ENCODE data around the gene TRAM1L1. TPM values are rescaled to one million over a fixed set of nuclear protein-coding genes. Genes with fewer than 3 reads are reported as not detected.
A peak's percentile ranks its signal among the peaks of the same experiment; 100 is the strongest.

Gene TRAM1L1
- total RNA-seq (not detected), polyA plus RNA-seq (not detected)

GRCh38 chr4:117084866-117085701 lies at the start of gene TRAM1L1:
Gene TRAM1L1, minus strand, starts transcription at chr4:117085576. Its CDS starts 183 bp downstream, at chr4:117085393.
- peaks cover 0 to 20% (median 4%) of the 10 kb centered on the region in 5 donors for H3K9me3 Mint-ChIP-seq
- Histone ChIP-seq H3K4me3 (ENCODE audit: low read length) (no peak within 1 kb of the TSS), H3K36me3 (ENCODE audit: insufficient read depth, low read length) (no peaks in the 10 kb centered on the region), H3K27ac (ENCODE audit: low read depth, low read length) (no peak within 1 kb of the TSS), H3K9me3 (ENCODE audit: low read length) (no peaks in the 10 kb centered on the region), H3K4me1 (ENCODE audit: insufficient read depth, low read length) (no peaks in the 10 kb centered on the region), H3K27me3 (ENCODE audit: insufficient read depth, low read length, poor library complexity, severe bottlenecking) (no peaks in the 10 kb centered on the region)
- H3K4me3 Mint-ChIP-seq = no peak within 1 kb of the TSS
- H3K36me3 Mint-ChIP-seq = no peaks in the 10 kb centered on the region
- H3K4me1 Mint-ChIP-seq = peaks cover 0 to 4% (median 0%) of the 10 kb centered on the region in 3 donors
- POLR2A ChIA-PET = no interaction called here
- CTCF ChIA-PET = no interaction called here
- peaks cover 2 to 4% of the 10 kb centered on the region in 2 donors for H3K27me3 Mint-ChIP-seq
- DNase-seq = no peak
- no peak within 1 kb of the TSS for H3K27ac Mint-ChIP-seq

GRCh38 chr4:117134386-117134785 lies 49.0 kb upstream of the TRAM1L1 start:
- POLR2A ChIA-PET = no interaction called here
- Mint-ChIP-seq H3K27ac (no peak overlapping the region), H3K9me3 (peaks cover 5 to 15% (median 9%) of the 10 kb centered on the region in 5 donors), H3K36me3 (no peaks in the 10 kb centered on the region), H3K27me3 (no peaks in the 10 kb centered on the region), H3K4me1 (no peaks in the 10 kb centered on the region), H3K4me3 (no peak overlapping the region)
- Histone ChIP-seq H3K4me3 (ENCODE audit: low read length) (no peak overlapping the region), H3K36me3 (ENCODE audit: insufficient read depth, low read length) (no peaks in the 10 kb centered on the region), H3K27ac (ENCODE audit: low read depth, low read length) (no peak overlapping the region), H3K9me3 (ENCODE audit: low read length) (no peaks in the 10 kb centered on the region), H3K4me1 (ENCODE audit: insufficient read depth, low read length) (no peaks in the 10 kb centered on the region), H3K27me3 (ENCODE audit: insufficient read depth, low read length, poor library complexity, severe bottlenecking) (no peaks in the 10 kb centered on the region)
- CTCF ChIA-PET = no interaction called here
- DNase-seq = no peak

GRCh38 chr4:117096886-117097285 lies 11.5 kb upstream of the TRAM1L1 start:
- no peaks in the 10 kb centered on the region for H3K9me3 ChIP-seq (ENCODE audit: low read length)
- H3K4me1 Mint-ChIP-seq = no peaks in the 10 kb centered on the region
- no peak overlapping the region for H3K27ac ChIP-seq (ENCODE audit: low read depth, low read length)
- no peaks in the 10 kb centered on the region for H3K27me3 ChIP-seq (ENCODE audit: insufficient read depth, low read length, poor library complexity, severe bottlenecking)
- H3K36me3 Mint-ChIP-seq = no peaks in the 10 kb centered on the region
- ChIA-PET POLR2A (no interaction called here), CTCF (no interaction called here)
- no peak for DNase-seq
- no peak overlapping the region for H3K4me3 ChIP-seq (ENCODE audit: low read length)
- no peaks in the 10 kb centered on the region for H3K4me1 ChIP-seq (ENCODE audit: insufficient read depth, low read length)
- no peaks in the 10 kb centered on the region for H3K36me3 ChIP-seq (ENCODE audit: insufficient read depth, low read length)
- no peak overlapping the region for H3K4me3 Mint-ChIP-seq
- H3K9me3 Mint-ChIP-seq = peaks cover 0 to 5% (median 2%) of the 10 kb centered on the region in 5 donors
- no peaks in the 10 kb centered on the region for H3K27me3 Mint-ChIP-seq
- no peak overlapping the region for H3K27ac Mint-ChIP-seq

- no peaks in the 10 kb centered on the region for H3K27me3 Mint-ChIP-seq
Observed at GRCh38 chr4:117096462-117096861, 11.1 kb upstream of the TRAM1L1 start.

GRCh38 chr4:117093571-117093970 lies 8.2 kb upstream of the TRAM1L1 start:
- Mint-ChIP-seq H3K4me3 (no peak overlapping the region), H3K27ac (no peak overlapping the region), H3K36me3 (no peaks in the 10 kb centered on the region), H3K9me3 (peaks cover 0 to 8% (median 2%) of the 10 kb centered on the region in 5 donors), H3K27me3 (no peaks in the 10 kb centered on the region), H3K4me1 (no peaks in the 10 kb centered on the region)
- DNase-seq = no peak
- no peaks in the 10 kb centered on the region for H3K27me3 ChIP-seq (ENCODE audit: insufficient read depth, low read length, poor library complexity, severe bottlenecking)
- no peaks in the 10 kb centered on the region for H3K4me1 ChIP-seq (ENCODE audit: insufficient read depth, low read length)
- no peak overlapping the region for H3K27ac ChIP-seq (ENCODE audit: low read depth, low read length)
- no peaks in the 10 kb centered on the region for H3K36me3 ChIP-seq (ENCODE audit: insufficient read depth, low read length)
- H3K9me3 ChIP-seq (ENCODE audit: low read length) = no peaks in the 10 kb centered on the region
- ChIA-PET CTCF (no interaction called here), POLR2A (no interaction called here)
- no peak overlapping the region for H3K4me3 ChIP-seq (ENCODE audit: low read length)

More at GRCh38 chr4:117096462-117096861, 11.1 kb upstream of the TRAM1L1 start:
- no peak overlapping the region for H3K4me3 Mint-ChIP-seq
- no peak for DNase-seq
- peaks cover 0 to 5% (median 2%) of the 10 kb centered on the region in 5 donors for H3K9me3 Mint-ChIP-seq
- ChIA-PET POLR2A (no interaction called here), CTCF (no interaction called here)
- no peak overlapping the region for H3K4me3 ChIP-seq (ENCODE audit: low read length)
- H3K36me3 ChIP-seq (ENCODE audit: insufficient read depth, low read length) = no peaks in the 10 kb centered on the region
- H3K4me1 Mint-ChIP-seq = no peaks in the 10 kb centered on the region
- no peak overlapping the region for H3K27ac ChIP-seq (ENCODE audit: low read depth, low read length)
- H3K4me1 ChIP-seq (ENCODE audit: insufficient read depth, low read length) = no peaks in the 10 kb centered on the region
- no peaks in the 10 kb centered on the region for H3K36me3 Mint-ChIP-seq
- H3K27me3 ChIP-seq (ENCODE audit: insufficient read depth, low read length, poor library complexity, severe bottlenecking) = no peaks in the 10 kb centered on the region
- no peak overlapping the region for H3K27ac Mint-ChIP-seq
- H3K9me3 ChIP-seq (ENCODE audit: low read length) = no peaks in the 10 kb centered on the region

GRCh38 chr4:117077760-117078159 lies 7.6 kb downstream of the TRAM1L1 start:
- Histone ChIP-seq H3K4me3 (ENCODE audit: low read length) (no peak overlapping the region), H3K27me3 (ENCODE audit: insufficient read depth, low read length, poor library complexity, severe bottlenecking) (no peaks in the 10 kb centered on the region), H3K9me3 (ENCODE audit: low read length) (no peaks in the 10 kb centered on the region), H3K27ac (ENCODE audit: low read depth, low read length) (no peak overlapping the region), H3K4me1 (ENCODE audit: insufficient read depth, low read length) (no peaks in the 10 kb centered on the region), H3K36me3 (ENCODE audit: insufficient read depth, low read length) (no peaks in the 10 kb centered on the region)
- peaks cover 3 to 13% (median 5%) of the 10 kb centered on the region in 5 donors for H3K9me3 Mint-ChIP-seq
- no peaks in the 10 kb centered on the region for H3K27me3 Mint-ChIP-seq
- H3K36me3 Mint-ChIP-seq = no peaks in the 10 kb centered on the region
- no peak overlapping the region for H3K27ac Mint-ChIP-seq
- ChIA-PET POLR2A (no interaction called here), CTCF (no interaction called here)
- no peak overlapping the region for H3K4me3 Mint-ChIP-seq
- DNase-seq = no peak
- no peaks in the 10 kb centered on the region for H3K4me1 Mint-ChIP-seq

GRCh38 chr4:117068120-117068519 lies 17.3 kb downstream of the TRAM1L1 start:
- H3K9me3 ChIP-seq (ENCODE audit: low read length) = no peaks in the 10 kb centered on the region
- Mint-ChIP-seq H3K9me3 (peaks cover 0 to 9% (median 3%) of the 10 kb centered on the region in 5 donors), H3K4me1 (no peaks in the 10 kb centered on the region), H3K27me3 (no peaks in the 10 kb centered on the region), H3K27ac (no peak overlapping the region), H3K36me3 (no peaks in the 10 kb centered on the region), H3K4me3 (no peak overlapping the region)
- H3K36me3 ChIP-seq (ENCODE audit: insufficient read depth, low read length) = no peaks in the 10 kb centered on the region
- H3K27me3 ChIP-seq (ENCODE audit: insufficient read depth, low read length, poor library complexity, severe bottlenecking) = no peaks in the 10 kb centered on the region
- no peak overlapping the region for H3K27ac ChIP-seq (ENCODE audit: low read depth, low read length)
- H3K4me3 ChIP-seq (ENCODE audit: low read length) = no peak overlapping the region
- ChIA-PET CTCF (no interaction called here), POLR2A (no interaction called here)
- H3K4me1 ChIP-seq (ENCODE audit: insufficient read depth, low read length) = no peaks in the 10 kb centered on the region
- no peak for DNase-seq

- Histone ChIP-seq H3K4me1 (ENCODE audit: insufficient read depth, low read length) (no peaks in the 10 kb centered on the region), H3K36me3 (ENCODE audit: insufficient read depth, low read length) (no peaks in the 10 kb centered on the region), H3K4me3 (ENCODE audit: low read length) (no peak overlapping the region), H3K27ac (ENCODE audit: low read depth, low read length) (no peak overlapping the region), H3K9me3 (ENCODE audit: low read length) (no peaks in the 10 kb centered on the region), H3K27me3 (ENCODE audit: insufficient read depth, low read length, poor library complexity, severe bottlenecking) (no peaks in the 10 kb centered on the region)
- H3K36me3 Mint-ChIP-seq = no peaks in the 10 kb centered on the region
- CTCF ChIA-PET = no interaction called here
- DNase-seq = no peak
- H3K4me3 Mint-ChIP-seq = peak overlapping the region in 1 of 7 donors; percentile 18
- H3K27ac Mint-ChIP-seq = no peak overlapping the region
- H3K4me1 Mint-ChIP-seq = no peaks in the 10 kb centered on the region
- no peaks in the 10 kb centered on the region for H3K27me3 Mint-ChIP-seq
- peaks cover 0 to 26% (median 6%) of the 10 kb centered on the region in 5 donors for H3K9me3 Mint-ChIP-seq
- POLR2A ChIA-PET = no interaction called here
Observed at GRCh38 chr4:117063961-117064696, 21.2 kb downstream of the TRAM1L1 start.
